Kidney epithelial cell (primary cell): Measurements from ENCODE around the gene TMCC2. TPM values are rescaled to one million over a fixed set of nuclear protein-coding genes. Genes with fewer than 3 reads are reported as not detected.

Experiments used
- DNase-seq: peaks from one replicate; pipeline ENCODE4 v3.0.0-alpha.2; 2010; ENCODE audit warnings: low read depth
- H3K27me3 ChIP-seq: 2 replicates; pipeline ENCODE4 v1.6.0; 2011; ENCODE audit warnings: low read length; ENCODE audit not compliant: control insufficient read depth, insufficient read depth
- H3K36me3 ChIP-seq: 2 replicates; pipeline ENCODE4 v1.5.1; 2011; ENCODE audit warnings: low read length; ENCODE audit not compliant: control insufficient read depth, insufficient read depth
- H3K4me3 ChIP-seq: 2 replicates; pipeline ENCODE4 v1.5.1; 2011; ENCODE audit warnings: low read depth, mild to moderate bottlenecking, control low read depth, low read length
- total RNA-seq: library from RNA; depleted of rRNA; stranded (reverse); fragments of >200 nt; gene quantifications from 2 replicates; pipeline ENCODE4 v1.2.3, GENCODE V29; 2015
- TF ChIP-seq, protein P1 (sequence below): IDR thresholded peaks from 2 replicates; pipeline ENCODE4 v1.5.1; 2011; ENCODE audit warnings: mild to moderate bottlenecking, moderate library complexity, low read length, control low read depth, inconsistent platforms; ENCODE audit not compliant: insufficient read depth, poor library complexity, severe bottlenecking

The TMCC2 gene
- total RNA-seq, 1 donor from 2014 or later = 12.7 TPM

DNA sequence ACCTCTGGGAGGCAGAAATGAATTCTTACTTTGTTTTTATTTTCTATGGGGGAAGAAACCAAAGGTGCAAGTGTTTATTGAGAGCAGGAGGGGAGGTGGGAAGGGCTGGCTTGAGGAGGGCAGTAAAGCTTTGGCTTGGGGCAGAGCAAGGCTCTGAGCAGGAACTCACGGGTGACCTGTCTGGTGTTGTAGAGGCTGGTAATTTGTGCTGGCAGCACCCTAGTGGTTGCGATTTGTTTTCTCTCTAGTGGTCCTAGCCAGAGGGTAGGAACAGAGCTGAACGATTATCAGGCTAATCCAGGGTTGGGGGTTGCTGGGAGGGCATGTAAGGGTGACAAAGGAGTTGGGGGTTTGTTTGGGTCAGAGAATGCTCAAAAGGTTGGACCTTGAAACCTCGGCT lies 16.6 kb downstream of the TMCC2 start:
- Histone ChIP-seq H3K4me3 (no peak overlapping the region), H3K27me3 (no peaks in the 10 kb centered on the region), H3K36me3 (no peaks in the 10 kb centered on the region)
- TF ChIP-seq, protein P1, sequence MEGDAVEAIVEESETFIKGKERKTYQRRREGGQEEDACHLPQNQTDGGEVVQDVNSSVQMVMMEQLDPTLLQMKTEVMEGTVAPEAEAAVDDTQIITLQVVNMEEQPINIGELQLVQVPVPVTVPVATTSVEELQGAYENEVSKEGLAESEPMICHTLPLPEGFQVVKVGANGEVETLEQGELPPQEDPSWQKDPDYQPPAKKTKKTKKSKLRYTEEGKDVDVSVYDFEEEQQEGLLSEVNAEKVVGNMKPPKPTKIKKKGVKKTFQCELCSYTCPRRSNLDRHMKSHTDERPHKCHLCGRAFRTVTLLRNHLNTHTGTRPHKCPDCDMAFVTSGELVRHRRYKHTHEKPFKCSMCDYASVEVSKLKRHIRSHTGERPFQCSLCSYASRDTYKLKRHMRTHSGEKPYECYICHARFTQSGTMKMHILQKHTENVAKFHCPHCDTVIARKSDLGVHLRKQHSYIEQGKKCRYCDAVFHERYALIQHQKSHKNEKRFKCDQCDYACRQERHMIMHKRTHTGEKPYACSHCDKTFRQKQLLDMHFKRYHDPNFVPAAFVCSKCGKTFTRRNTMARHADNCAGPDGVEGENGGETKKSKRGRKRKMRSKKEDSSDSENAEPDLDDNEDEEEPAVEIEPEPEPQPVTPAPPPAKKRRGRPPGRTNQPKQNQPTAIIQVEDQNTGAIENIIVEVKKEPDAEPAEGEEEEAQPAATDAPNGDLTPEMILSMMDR = no peak
- no peak for DNase-seq

DNA sequence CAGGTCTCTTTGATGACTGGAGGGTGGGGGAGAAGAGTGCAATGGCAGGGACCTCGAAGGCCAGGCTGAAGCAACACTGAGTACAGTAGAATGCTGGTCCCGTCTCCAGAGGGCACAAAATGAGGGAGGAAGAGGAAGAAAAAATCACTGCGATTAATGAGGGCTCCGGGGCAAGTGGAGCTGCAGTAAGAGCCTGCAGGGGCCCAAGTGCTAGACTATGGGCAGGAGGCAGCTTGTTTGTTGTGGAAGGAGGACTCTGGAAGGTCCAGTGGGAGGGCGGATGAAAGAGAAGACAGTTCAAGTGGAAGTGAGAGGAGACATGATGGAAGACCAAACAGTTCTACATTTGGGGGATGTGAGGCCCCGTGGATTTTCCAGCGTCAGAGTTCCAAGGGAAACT lies 17.4 kb downstream of the TMCC2 start:
- Histone ChIP-seq H3K36me3 (no peaks in the 10 kb centered on the region), H3K4me3 (no peak overlapping the region), H3K27me3 (no peaks in the 10 kb centered on the region)
- TF ChIP-seq, protein P1 = no peak
- DNase-seq = no peak

DNA sequence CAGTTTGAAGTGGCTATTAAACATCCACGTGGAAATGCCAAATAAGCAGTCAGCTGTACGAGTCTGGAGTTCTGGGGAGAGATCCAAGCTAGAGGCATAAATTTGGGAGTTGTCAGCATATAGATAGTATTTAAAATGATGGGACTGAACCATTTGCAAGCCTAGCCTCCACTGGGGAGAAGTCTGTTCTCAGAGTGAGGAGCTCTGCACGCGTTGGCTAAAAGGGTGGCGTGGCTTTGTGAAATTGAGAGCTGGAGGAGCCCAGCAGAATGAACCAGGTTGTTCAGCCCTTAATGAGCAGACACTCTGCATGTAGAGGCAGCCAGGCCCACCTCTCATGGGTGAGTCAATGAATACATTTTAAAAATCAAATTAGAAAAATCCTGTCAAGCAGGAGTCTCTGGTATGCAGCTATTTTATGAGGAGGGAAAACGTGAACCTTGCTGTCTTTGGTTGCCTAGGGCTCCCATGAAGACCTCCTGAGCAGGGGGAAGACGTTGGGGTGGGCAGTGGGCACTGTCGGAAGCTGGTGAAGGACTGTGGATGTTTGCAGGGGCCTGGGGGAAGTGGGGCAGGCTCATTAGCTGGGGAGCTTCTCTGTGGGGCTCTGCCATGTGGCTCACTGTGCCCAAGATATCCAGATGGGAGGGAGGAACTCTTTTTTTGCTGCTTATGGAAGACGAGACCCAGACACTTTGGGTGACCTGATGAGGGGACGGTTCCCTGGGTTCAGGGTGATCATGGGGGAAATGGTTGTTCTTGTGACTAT lies 18.8 kb downstream of the TMCC2 start:
- H3K4me3 ChIP-seq = no peak overlapping the region
- DNase-seq = no peak
- TF ChIP-seq, protein P1 = no peak
- H3K27me3 ChIP-seq = no peaks in the 10 kb centered on the region
- H3K36me3 ChIP-seq = no peaks in the 10 kb centered on the region

DNA sequence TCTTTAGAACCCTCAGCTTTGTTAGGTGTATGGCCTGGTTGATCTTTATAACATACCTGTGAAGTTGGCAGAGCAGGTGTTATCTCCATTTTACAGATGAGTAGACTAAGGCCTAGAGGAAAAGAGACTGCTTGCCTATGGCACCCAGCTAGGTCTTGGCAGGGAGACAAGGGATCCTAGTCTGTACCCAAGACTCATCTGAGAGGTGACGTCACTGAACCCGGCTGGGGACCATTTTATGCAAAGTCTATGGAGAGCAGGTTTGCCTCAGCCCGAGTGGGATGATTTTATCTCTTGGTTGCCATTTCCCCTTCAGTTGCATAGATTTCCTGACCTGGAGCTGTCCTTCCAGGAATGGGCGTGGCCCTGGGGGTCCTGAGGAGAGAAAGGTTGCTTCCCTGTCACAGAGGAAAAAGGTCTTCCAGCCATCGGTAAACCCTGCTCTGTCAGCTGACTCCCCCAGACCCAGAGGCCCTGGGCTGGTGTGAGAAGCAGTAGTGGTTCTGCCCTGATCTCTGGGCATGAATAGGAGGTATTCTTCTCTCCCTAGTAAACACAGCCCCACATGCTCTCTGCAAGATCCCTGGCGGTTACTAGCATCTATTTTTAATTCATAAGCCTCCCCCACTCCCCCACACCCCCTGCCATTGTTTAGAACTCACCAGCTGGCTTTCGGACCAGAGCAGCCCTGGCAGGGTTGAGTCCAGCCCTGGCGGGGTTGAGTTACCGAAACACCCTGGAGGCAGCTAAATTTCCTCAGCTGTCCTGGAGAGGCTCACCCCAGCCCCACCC lies 19.6 kb downstream of the TMCC2 start:
- H3K4me3 ChIP-seq = no peak overlapping the region
- DNase-seq = no peak
- TF ChIP-seq, protein P1 = no peak
- no peaks in the 10 kb centered on the region for H3K36me3 ChIP-seq
- H3K27me3 ChIP-seq = no peaks in the 10 kb centered on the region

DNA sequence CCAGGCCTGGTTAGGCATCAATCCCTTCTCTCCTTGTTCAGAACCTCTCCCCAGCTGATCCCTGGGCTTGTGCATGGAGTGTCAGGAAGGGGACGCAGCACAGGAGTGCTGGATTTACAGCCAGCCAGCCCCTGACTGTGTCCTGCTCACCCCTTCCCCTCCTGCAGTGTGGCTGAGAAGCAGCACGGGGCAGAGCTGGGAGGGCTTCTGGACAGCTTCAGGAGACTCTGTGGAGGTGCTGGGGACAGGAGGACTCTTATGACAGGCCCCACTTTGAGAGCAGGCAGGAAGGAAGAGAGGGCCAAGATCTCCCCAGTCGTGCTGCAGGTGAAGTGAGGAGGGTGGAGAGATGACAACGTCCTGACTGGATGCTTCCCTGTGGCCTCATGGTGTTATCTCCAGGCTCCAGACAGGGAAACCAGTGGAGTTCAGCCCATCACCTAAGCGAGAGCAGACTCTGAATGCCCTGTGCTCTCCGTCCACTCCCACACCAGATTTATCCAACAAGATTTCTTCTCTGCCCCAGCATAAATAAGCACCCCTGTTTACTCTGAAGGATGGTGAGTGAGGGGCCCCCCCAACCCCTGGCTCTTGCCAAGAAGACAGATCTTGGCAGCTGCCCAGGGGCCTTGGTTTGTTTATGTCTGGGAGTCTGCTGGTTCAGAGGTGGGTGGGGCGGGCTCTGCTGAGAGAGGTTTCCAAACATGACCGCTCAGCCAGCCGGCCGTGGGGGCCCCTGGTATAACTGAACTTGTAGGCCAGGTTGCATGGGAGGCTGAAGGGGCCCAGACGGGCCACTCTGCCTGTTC lies 21.3 kb downstream of the TMCC2 start:
- no peaks in the 10 kb centered on the region for H3K27me3 ChIP-seq
- TF ChIP-seq, protein P1 = no peak
- H3K36me3 ChIP-seq = no peaks in the 10 kb centered on the region
- no peak for DNase-seq
- H3K4me3 ChIP-seq = no peak overlapping the region
